Bronchial epithelial cell (primary cell): Measurements from ENCODE around the gene LILRA5. TPM values are rescaled to one million over a fixed set of nuclear protein-coding genes. Genes with fewer than 3 reads are reported as not detected.

Experiments used
- DNase-seq: peaks from one replicate; pipeline ENCODE4 v3.0.0-alpha.2; 2010; ENCODE audit warnings: low read depth
- FAIRE-seq: peaks from 2 replicates; lab custom pipeline; 2011; peaks lifted over from hg19 to GRCh38; lab: Jason Lieb, UNC
- H3K27me3 ChIP-seq: 2 replicates; pipeline ENCODE4 v1.5.1; 2011; ENCODE audit warnings: low read length; ENCODE audit not compliant: control insufficient read depth, insufficient read depth
- H3K36me3 ChIP-seq: 2 replicates; pipeline ENCODE4 v1.5.1; 2011; ENCODE audit warnings: low read length; ENCODE audit not compliant: control insufficient read depth, insufficient read depth
- H3K4me3 ChIP-seq: 2 replicates; pipeline ENCODE4 v1.5.1; 2011; ENCODE audit warnings: mild to moderate bottlenecking, low read depth, low read length, control low read depth
- total RNA-seq: library from RNA; depleted of rRNA; stranded (reverse); fragments of >200 nt; gene quantifications from 2 replicates; pipeline ENCODE4 v1.2.1, GENCODE V29; 2014
- TF ChIP-seq, protein P1 (sequence below): IDR thresholded peaks from 2 replicates; pipeline ENCODE4 v1.5.1; 2011; ENCODE audit warnings: mild to moderate bottlenecking, moderate library complexity, low read length, control low read depth, inconsistent platforms; ENCODE audit not compliant: insufficient read depth, severe bottlenecking

Gene LILRA5
- total RNA-seq, 1 donor from 2014 or later: not detected

DNA sequence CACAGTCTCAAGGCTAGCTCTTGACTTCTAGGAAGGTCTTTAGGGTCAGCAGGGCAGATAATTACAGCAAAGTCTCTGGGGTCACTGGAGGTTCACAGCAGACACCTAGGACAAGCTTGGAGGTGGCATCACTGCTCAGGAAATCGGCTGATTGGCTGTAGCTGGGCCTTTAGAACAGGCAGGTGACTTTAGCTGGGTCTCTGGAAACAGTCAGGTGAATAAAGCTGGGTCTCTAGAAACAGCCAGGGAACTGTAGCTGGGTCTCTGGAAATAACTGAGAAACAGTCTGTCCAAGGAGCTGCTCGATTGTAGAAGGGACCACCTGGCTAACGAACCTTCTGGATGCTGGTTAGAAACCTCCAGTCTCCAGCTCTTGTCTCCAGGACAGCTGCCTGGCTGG lies 41.8 kb upstream of the LILRA5 start:
- Histone ChIP-seq H3K36me3 (no peaks in the 10 kb centered on the region), H3K27me3 (no peaks in the 10 kb centered on the region), H3K4me3 (no peak overlapping the region)
- DNase-seq: no peak
- TF ChIP-seq, protein P1, sequence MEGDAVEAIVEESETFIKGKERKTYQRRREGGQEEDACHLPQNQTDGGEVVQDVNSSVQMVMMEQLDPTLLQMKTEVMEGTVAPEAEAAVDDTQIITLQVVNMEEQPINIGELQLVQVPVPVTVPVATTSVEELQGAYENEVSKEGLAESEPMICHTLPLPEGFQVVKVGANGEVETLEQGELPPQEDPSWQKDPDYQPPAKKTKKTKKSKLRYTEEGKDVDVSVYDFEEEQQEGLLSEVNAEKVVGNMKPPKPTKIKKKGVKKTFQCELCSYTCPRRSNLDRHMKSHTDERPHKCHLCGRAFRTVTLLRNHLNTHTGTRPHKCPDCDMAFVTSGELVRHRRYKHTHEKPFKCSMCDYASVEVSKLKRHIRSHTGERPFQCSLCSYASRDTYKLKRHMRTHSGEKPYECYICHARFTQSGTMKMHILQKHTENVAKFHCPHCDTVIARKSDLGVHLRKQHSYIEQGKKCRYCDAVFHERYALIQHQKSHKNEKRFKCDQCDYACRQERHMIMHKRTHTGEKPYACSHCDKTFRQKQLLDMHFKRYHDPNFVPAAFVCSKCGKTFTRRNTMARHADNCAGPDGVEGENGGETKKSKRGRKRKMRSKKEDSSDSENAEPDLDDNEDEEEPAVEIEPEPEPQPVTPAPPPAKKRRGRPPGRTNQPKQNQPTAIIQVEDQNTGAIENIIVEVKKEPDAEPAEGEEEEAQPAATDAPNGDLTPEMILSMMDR: no peak
- FAIRE-seq: no peak

DNA sequence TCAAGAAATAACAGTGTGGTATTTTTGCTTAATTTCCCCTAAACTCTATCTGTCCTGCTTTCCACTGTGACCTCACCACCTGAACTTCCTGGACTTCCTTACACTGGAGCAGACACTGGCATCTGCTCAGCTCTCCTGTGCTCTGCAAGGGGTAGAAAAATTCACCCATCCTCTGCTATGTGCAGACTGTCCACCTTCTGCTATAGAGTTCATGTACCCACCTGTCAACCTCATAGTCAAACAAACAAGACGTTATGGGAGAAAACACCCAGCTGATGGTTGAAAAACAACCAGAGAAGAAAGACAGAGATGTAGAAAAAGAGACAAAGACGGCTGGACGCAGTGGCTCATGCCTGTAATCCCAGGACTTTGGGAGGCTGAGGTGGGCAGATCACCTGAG lies 39.6 kb upstream of the LILRA5 start:
- TF ChIP-seq, protein P1: no peak
- H3K36me3 ChIP-seq: no peaks in the 10 kb centered on the region
- H3K27me3 ChIP-seq: no peaks in the 10 kb centered on the region
- FAIRE-seq: no peak
- no peak for DNase-seq
- H3K4me3 ChIP-seq: no peak overlapping the region

DNA sequence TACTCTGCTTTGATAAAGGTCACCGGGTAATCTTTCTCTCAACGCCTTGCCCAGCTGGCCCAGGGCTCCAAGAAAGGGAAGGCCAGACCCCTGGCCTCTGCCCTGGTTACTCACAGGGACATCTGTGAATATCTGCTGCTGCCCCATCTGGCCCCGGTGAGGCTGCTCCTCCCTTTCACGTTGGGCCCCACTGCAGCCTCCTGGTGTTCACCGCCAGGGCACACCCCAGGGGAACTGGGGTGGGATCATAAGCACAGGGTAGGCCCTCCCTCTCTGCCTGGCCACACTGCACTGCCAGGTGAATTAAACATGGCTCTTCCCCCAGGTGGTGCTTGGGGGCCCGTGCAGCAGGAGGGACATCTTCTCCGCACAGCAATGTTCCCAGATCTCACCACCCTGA lies 39.1 kb upstream of the LILRA5 start:
- DNase-seq (no peak), FAIRE-seq (no peak)
- no peaks in the 10 kb centered on the region for H3K27me3 ChIP-seq

DNA sequence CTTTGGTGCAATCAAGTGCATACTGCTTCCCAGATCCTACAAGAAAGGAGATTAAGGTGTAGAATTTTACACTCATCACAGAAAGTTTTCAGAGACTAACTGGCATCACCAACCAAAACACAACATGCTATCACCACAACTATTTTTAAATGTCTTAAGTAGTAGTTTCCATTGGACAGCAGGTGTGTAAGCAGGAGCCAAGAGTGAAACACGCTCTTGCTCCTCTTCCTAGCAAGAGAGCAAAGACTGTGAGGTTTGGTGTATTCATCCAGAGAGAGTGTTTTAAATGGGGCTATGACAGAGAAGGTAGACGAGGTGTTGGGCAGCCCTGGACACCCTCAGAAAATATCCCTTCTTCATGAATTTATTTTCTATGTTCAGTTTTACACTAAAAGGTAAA lies 38.5 kb upstream of the LILRA5 start:
- TF ChIP-seq, protein P1: no peak
- DNase-seq (no peak), FAIRE-seq (no peak)
- no peaks in the 10 kb centered on the region for H3K36me3 ChIP-seq
- H3K27me3 ChIP-seq: no peaks in the 10 kb centered on the region
- H3K4me3 ChIP-seq: no peak overlapping the region

More for the DNA sequence above, 39.1 kb upstream of the LILRA5 start:
- H3K4me3 ChIP-seq: no peak overlapping the region
- no peaks in the 10 kb centered on the region for H3K36me3 ChIP-seq
- TF ChIP-seq, protein P1: no peak

DNA sequence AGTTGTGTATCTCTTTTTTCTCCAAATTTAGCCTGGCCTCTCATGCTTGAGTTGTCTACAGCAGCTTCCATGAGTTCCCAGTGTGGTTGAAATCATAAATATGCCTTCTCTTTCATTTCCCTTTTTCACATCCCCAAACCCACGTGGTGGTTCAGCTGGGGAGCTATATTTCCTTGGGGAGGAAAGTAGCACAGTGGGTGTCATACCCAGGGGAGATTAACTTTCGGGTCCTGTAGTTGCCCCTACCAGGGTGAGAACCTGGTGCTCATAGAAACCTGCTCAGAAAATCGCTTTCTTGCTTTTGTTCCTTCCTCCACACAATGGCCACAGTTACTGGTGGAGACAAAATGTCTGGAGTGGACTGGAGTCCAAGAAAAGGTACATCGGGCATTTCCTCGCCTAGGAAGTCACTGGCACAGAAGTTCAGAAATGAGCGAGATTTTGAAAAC lies 33.0 kb upstream of the LILRA5 start:
- Histone ChIP-seq H3K36me3 (no peaks in the 10 kb centered on the region), H3K27me3 (no peaks in the 10 kb centered on the region), H3K4me3 (no peak overlapping the region)
- no peak for FAIRE-seq
- no peak for DNase-seq
- TF ChIP-seq, protein P1: no peak

DNA sequence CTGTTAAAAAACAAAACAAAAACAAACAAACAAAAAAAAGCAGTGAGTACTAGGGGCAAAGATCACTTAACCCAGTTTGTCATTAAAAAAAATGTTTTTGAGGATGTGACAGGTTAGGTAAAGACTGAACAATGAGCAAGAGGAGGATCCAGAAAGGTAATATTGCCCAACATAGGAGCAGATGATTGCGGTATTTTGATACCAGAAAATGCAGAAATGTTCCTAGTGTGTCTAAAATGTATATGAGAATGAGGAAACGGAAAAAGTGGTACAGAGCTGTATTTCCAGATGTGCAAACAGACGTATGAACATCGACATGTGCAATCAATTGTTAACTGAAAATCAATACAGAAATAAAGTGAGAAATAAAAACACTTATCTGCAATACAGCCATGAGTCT lies 30.9 kb upstream of the LILRA5 start:
- DNase-seq (no peak), FAIRE-seq (no peak)
- TF ChIP-seq, protein P1: no peak
- H3K27me3 ChIP-seq: no peaks in the 10 kb centered on the region
- H3K36me3 ChIP-seq: no peaks in the 10 kb centered on the region
- no peak overlapping the region for H3K4me3 ChIP-seq
